ENCODE data around the gene KLHL41.
A peak's percentile ranks its signal among the peaks of the same experiment; 100 is the strongest.
"Not testable (repeated sequence)": the region's sequence is repeated elsewhere in the genome, so short reads cannot be mapped to it uniquely, and the experiment has no call there.

Gene KLHL41

DNA sequence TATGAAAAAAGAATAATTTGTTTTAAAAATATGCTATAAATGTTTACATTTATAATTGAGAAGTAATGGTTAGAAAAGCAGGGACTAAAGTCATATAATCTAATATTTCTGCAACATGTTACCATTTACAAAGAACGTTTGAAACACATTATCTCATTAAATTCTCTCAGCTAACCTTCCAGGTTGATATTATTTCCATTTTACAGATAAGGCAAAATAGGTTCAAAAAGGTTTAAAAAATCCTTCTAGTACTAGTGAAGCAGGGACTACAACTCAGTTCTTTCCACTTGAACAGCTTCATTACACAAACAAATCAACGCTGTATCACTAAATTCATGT is 63.3 kb downstream of the KLHL41 start:
- no peak for TF ChIP-seq CTCF (IDR thresholded peaks at IDR 0.05; ENCODE audit: low read depth, low read length)
- H3K4me3 ChIP-seq (ENCODE audit: low read depth, low read length), result peak overlapping the region; percentile 88

- peak within 1 kb of the TSS; percentile 88 for H3K4me3 ChIP-seq (ENCODE audit: low read depth, low read length)
- no peak for TF ChIP-seq CTCF (IDR thresholded peaks at IDR 0.05; ENCODE audit: low read depth, low read length)
Measured at GRCh38 chr2:169573160-169573973, 63.9 kb downstream of the KLHL41 start, which contains the start of gene FASTKD1. FASTKD1 (minus strand) TSS chr2:169573865; CDS start chr2:169572029, 1,836 bp downstream.

DNA sequence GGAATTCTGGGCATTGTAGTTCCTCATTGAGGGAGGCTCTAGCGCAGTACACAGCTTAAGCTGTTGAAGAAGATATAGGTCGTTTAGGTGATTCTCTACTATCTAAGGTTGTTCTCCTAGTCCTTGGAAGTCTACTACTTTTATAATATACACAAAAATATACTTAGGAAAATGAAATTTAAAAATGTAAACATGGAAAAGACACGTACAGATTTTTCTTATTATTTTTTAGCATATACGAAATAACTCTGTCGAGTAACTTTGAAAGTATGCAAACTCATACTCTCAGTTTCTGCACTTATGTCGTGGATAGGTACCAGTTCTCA is 64.4 kb downstream of the KLHL41 start:
- peak overlapping the region; percentile 88 for H3K4me3 ChIP-seq (ENCODE audit: low read depth, low read length)

DNA sequence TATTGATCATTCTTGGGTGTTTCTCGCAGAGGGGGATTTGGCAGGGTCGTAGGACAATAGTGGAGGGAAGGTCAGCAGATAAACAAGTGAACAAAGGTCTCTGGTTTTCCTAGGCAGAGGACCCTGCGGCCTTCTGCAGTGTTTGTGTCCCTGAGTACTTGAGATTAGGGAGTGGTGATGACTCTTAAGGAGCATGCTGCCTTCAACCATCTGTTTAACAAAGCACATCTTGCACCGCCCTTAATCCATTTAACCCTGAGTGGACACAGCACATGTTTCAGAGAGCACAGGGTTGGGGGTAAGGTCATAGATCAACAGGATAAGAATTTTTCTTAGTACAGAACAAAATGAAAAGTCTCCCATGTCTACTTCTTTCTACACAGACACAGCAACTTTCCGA is 65.0 kb downstream of the KLHL41 start:
- not testable (repeated sequence) for H3K4me3 ChIP-seq (ENCODE audit: low read depth, low read length)

More for the DNA sequence above, 64.4 kb downstream of the KLHL41 start:
- no peak for TF ChIP-seq CTCF (IDR thresholded peaks at IDR 0.05; ENCODE audit: low read depth, low read length)

DNA sequence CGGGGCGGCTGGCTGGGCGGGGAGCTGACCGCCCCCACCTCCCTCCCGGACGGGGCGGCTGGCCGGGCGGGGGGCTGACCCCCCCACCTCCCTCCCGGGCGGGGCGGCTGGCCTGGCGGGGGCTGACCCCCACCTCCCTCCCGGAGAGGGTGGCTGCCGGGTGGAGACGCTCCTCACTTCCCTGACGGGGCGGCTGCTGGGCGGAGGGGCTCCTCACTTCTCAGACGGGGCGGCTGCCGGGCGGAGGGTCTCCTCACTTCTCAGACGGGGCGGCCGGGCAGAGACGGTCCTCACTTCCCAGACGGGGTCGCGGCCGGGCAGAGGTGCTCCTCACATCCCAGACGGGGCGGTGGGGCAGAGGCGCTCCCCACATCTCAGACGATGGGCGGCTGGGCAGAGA is 65.8 kb downstream of the KLHL41 start:
- not testable (repeated sequence) for H3K4me3 ChIP-seq (ENCODE audit: low read depth, low read length)
